ENCODE data around the gene SHTN1.

The SHTN1 gene

DNA sequence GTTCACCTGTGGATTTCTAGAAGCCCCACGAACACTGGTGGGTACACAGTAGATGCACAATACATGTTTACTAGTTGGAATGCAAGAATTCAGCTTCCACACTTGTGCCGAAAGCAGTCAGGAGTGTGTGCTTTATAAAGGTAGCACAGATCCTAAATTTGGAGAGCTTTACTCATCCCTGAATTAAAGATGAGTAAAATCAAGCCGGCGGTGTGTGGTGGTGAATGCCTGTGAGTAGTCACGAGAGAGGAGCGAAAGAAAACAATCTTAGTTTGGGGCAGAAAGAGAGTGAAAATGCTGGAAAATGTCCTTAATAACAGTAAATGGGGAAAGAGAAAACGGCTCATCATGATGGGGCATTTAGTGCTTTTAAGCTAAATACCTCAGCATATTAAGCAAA is 169.3 kb downstream of the SHTN1 start:
- DNase-seq (ENCODE audit: low read depth in 3 of 3, low spot score in 1 of 3) = no peak

DNA sequence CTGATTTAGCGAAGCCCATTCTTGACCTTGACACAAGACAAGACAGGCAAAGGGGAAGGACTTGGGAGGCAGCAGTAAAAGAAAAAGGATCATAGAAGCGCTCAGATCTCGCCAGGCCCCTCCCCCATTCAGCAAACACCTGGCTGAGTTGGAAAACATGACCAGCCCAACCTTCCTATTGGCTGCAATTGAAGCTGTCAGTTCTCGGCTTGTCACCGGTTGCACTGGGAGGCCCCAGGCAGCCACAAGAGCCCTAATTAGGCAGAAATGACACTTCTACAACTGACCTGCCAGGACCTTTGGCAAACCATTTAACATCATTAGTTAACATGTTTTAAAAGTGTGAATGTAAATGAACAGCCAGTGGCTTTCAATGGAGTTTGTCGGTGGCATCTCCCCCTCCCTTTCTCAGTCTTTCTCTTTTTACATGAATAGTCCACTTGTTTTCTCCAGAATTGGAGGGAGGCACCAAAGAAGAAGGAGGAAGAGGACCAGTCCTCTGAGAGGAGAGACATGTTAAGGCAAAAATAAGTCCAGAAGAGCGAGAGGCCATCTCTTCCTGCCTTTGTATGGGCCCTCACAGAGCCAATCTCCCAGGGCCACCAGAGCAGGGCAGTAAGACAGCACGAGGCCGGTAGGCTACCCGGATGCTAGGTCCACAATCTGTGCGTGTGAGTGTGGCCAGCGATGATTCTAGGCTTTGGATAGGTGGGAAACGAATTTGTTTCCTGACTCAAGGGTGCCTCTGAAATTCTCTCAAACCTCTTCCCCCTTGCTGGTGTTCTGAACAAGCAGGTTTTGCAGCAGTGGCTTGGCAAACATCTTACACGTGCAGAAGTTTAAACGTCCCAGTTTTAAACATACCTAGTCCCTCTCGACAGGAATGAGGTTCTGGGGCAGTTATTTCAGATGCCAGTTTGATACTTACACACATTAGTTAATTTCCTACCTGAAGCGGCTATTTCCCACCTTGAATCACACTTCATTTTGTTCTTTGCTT is 170.7 kb downstream of the SHTN1 start:
- no peak for DNase-seq (ENCODE audit: low read depth in 3 of 3, low spot score in 1 of 3)

DNA sequence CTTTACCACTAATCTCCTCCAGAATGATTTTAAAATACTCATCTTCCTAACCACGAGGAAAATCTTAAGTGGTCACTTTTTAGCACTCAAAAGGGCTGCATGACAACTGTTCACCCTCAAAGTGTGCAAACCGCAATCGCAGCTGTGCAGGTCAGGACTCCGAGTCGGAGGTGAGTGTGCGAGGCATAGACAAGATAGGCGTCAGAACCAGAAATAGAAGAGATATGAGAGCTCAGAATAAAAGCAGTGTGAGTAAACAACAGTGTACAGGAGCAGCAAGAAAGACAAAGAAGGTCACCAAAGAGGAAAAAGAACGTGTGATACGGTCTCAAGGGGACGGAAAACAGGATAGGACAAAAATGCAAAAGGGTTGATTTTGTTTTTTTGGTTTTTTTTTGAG is 173.2 kb downstream of the SHTN1 start:
- no peak for DNase-seq (ENCODE audit: low read depth in 3 of 3, low spot score in 1 of 3)

Measured in stimulated activated CD4-positive, alpha-beta T cell treated with anti-CD3 and anti-CD28 coated beads, TNF-alpha, amount 100 ng/mL, for 1 hour (primary cell).